AG04450 (cell line): ENCODE results near the gene ATP10D. TPM values are rescaled to one million over a fixed set of nuclear protein-coding genes. Genes with fewer than 3 reads are reported as not detected.

Experiments used
- CTCF ChIA-PET: fragments of 300-600, 350-600 bp; formaldehyde crosslinking; extraction: SDS; loops from one replicate; lab custom pipeline; 2022; ENCODE audit warnings: antibody characterized with exemption, inconsistent platforms; lab: Charles Lee
- POLR2A ChIA-PET: fragments of 350-600 bp; formaldehyde crosslinking; extraction: SDS; loops from one replicate; lab custom pipeline; 2021; ENCODE audit warnings: antibody characterized with exemption, inconsistent platforms; lab: Yijun Ruan, JAX
- DNase-seq: peaks from one replicate; pipeline ENCODE4 v3.0.0-alpha.2; 2011; ENCODE audit warnings: low read depth, low spot score
- H3K27ac ChIP-seq: one replicate; pipeline ENCODE4 v1.5.1; 2012; ENCODE audit warnings: low read depth, low read length, control low read depth
- H3K27me3 ChIP-seq: one replicate; pipeline ENCODE4 v1.6.0; 2012; ENCODE audit warnings: low read length; ENCODE audit not compliant: control insufficient read depth, insufficient read depth
- H3K4me3 ChIP-seq: 2 replicates; pipeline ENCODE4 v1.5.1; 2011; ENCODE audit warnings: mild to moderate bottlenecking, low read depth, low read length, control low read depth
- H3K9me3 ChIP-seq: 2 replicates; pipeline ENCODE4 v1.5.1; 2012; ENCODE audit warnings: low read length; ENCODE audit not compliant: control insufficient read depth, insufficient read depth
- CTCF ChIP-seq: IDR thresholded peaks from 2 replicates; pipeline ENCODE4 v1.5.1; 2011; ENCODE audit warnings: low read depth, low read length, control low read depth, inconsistent platforms
- polyA plus RNA-seq: library from polyadenylated mRNA; depleted of rRNA; stranded (reverse); fragments of >200 nt; gene quantifications from 2 replicates; pipeline ENCODE4 v1.2.3, GENCODE V29; 2011

Gene ATP10D
- polyA plus RNA-seq, 1 experiment = 48.2 TPM

- Histone ChIP-seq H3K27ac (no peak overlapping the region), H3K27me3 (no peaks in the 10 kb centered on the region), H3K4me3 (no peak overlapping the region), H3K9me3 (no peaks in the 10 kb centered on the region)
- no peak for TF ChIP-seq CTCF
- POLR2A ChIA-PET = no interaction called here
- CTCF ChIA-PET = no interaction called here
- no peak for DNase-seq
Measured at GRCh38 chr4:47590325-47590724, 105.2 kb downstream of the ATP10D start.

GRCh38 chr4:47597696-47598095 lies 112.6 kb downstream of the ATP10D start:
- ChIA-PET CTCF (interaction anchor here (0.7 to 0.8 kb wide), 2 partner anchors 34 to 130 kb away, joined by 3 read pairs; no protein-coding TSS in a partner anchor), POLR2A (no interaction called here)
- Histone ChIP-seq H3K27me3 (no peaks in the 10 kb centered on the region), H3K9me3 (no peaks in the 10 kb centered on the region), H3K27ac (no peak overlapping the region), H3K4me3 (no peak overlapping the region)
- DNase-seq = no peak
- no peak for TF ChIP-seq CTCF

- CTCF ChIA-PET = no interaction called here
- DNase-seq = no peak
- H3K27me3 ChIP-seq = no peaks in the 10 kb centered on the region
- no peak for TF ChIP-seq CTCF
- no peak overlapping the region for H3K4me3 ChIP-seq
- no peak overlapping the region for H3K27ac ChIP-seq
- no peaks in the 10 kb centered on the region for H3K9me3 ChIP-seq
- POLR2A ChIA-PET = no interaction called here
Measured at GRCh38 chr4:47598320-47598719, 113.2 kb downstream of the ATP10D start.

GRCh38 chr4:47598896-47599295 lies 113.8 kb downstream of the ATP10D start:
- no peaks in the 10 kb centered on the region for H3K9me3 ChIP-seq
- H3K4me3 ChIP-seq = no peak overlapping the region
- no peak for DNase-seq
- CTCF ChIA-PET = interaction anchor here (1.1 kb wide), 1 partner anchor 70 kb away, joined by 4 read pairs; no protein-coding TSS in a partner anchor
- no peak for TF ChIP-seq CTCF
- POLR2A ChIA-PET = no interaction called here
- H3K27ac ChIP-seq = no peak overlapping the region
- no peaks in the 10 kb centered on the region for H3K27me3 ChIP-seq

GRCh38 chr4:47606482-47606881 lies 121.4 kb downstream of the ATP10D start:
- ChIA-PET CTCF (no interaction called here), POLR2A (no interaction called here)
- TF ChIP-seq CTCF = no peak
- DNase-seq = no peak
- Histone ChIP-seq H3K27me3 (no peaks in the 10 kb centered on the region), H3K9me3 (no peaks in the 10 kb centered on the region), H3K4me3 (no peak overlapping the region), H3K27ac (no peak overlapping the region)
